DMS 273 (cell line): ENCODE data around the gene FAM229A.
A peak's percentile ranks its signal among the peaks of the same experiment; 100 is the strongest.
"Not testable (repeated sequence)": the region's sequence is repeated elsewhere in the genome, so short reads cannot be mapped to it uniquely, and the experiment has no call there.

Source experiments
- DNase-seq: peaks from one replicate; lab custom pipeline; 2025; ENCODE audit not compliant: unreplicated experiment; lab: John Stamatoyannopoulos, UW

FAM229A gene

GRCh38 chr1:32377541-32378220, 15.4 kb upstream of the FAM229A start:
- no peak for DNase-seq

GRCh38 chr1:32376199-32376598, 13.9 kb upstream of the FAM229A start:
- no peak for DNase-seq

GRCh38 chr1:32373996-32374592, 11.8 kb upstream of the FAM229A start:
- no peak for DNase-seq

GRCh38 chr1:32372149-32372756, 10.0 kb upstream of the FAM229A start:
- no peak for DNase-seq

- no peak for DNase-seq
Observed at GRCh38 chr1:32367912-32368635, 5.8 kb upstream of the FAM229A start.

- no peak for DNase-seq
Observed at GRCh38 chr1:32365445-32365844, 3.2 kb upstream of the FAM229A start.

GRCh38 chr1:32364836-32365235, 2.6 kb upstream of the FAM229A start:
- no peak for DNase-seq

GRCh38 chr1:32363713-32364112, 1.4 kb upstream of the FAM229A start:
- no peak for DNase-seq

GRCh38 chr1:32361674-32362473, 411 bp downstream of the FAM229A start:
- peak; percentile 69 for DNase-seq

GRCh38 chr1:32361308-32361673, 994 bp downstream of the FAM229A start:
- no peak for DNase-seq

- DNase-seq = no peak
Observed at GRCh38 chr1:32358435-32358834, 3.9 kb downstream of the FAM229A start.

- peak; percentile 36 for DNase-seq
Observed at GRCh38 chr1:32357614-32358013, 4.7 kb downstream of the FAM229A start.

- no peak for DNase-seq
Observed at GRCh38 chr1:32356478-32356877, 5.8 kb downstream of the FAM229A start.

- not testable (repeated sequence) for DNase-seq
Observed at GRCh38 chr1:32355778-32356177, 6.5 kb downstream of the FAM229A start.

- DNase-seq = peak; percentile 53
Observed at GRCh38 chr1:32353886-32354570, 8.3 kb downstream of the FAM229A start.

GRCh38 chr1:32353431-32353830, 8.9 kb downstream of the FAM229A start:
- DNase-seq = peak; percentile 53

GRCh38 chr1:32352831-32353383, 9.4 kb downstream of the FAM229A start:
- DNase-seq = peak; percentile 41

- no peak for DNase-seq
Observed at GRCh38 chr1:32352239-32352745, 10.0 kb downstream of the FAM229A start.

- DNase-seq = peak; percentile 99
Observed at GRCh38 chr1:32351399-32352238, 10.7 kb downstream of the FAM229A start.
